ENCODE measurements around the gene ARSI. TPM values are rescaled to one million over a fixed set of nuclear protein-coding genes. Genes with fewer than 3 reads are reported as not detected.

The ARSI gene
- total RNA-seq, 4 donors from 2014 or later: 2.7 to 5.4 (median 3.9) TPM

- H3K27me3 ChIP-seq: no peaks in the 10 kb centered on the region
- WGBS: 73% methylated on average over 7 of the region's 7 CpGs
- H3K4me3 ChIP-seq: no peak overlapping the region
- H3K27ac ChIP-seq: no peak overlapping the region
- DNase-seq (ENCODE audit: low spot score in 2 of 2): no peak
- H3K9me3 ChIP-seq: no peaks in the 10 kb centered on the region
- no peaks in the 10 kb centered on the region for H3K36me3 ChIP-seq
- no peaks in the 10 kb centered on the region for H3K4me1 ChIP-seq
- TF ChIP-seq POLR2A (IDR thresholded peaks at IDR 0.05) (no peak), CTCF (IDR thresholded peaks at IDR 0.05) (no peak), POLR2AphosphoS5 (IDR thresholded peaks at IDR 0.05) (no peak), EP300 (IDR thresholded peaks at IDR 0.05) (no peak)
Observed at GRCh38 chr5:150254363-150254762, 48.3 kb downstream of the ARSI start.

GRCh38 chr5:150253416-150254208, 49.1 kb downstream of the ARSI start:
- Histone ChIP-seq H3K9me3 (no peaks in the 10 kb centered on the region), H3K27me3 (no peaks in the 10 kb centered on the region), H3K36me3 (no peaks in the 10 kb centered on the region), H3K27ac (no peak overlapping the region), H3K4me1 (no peaks in the 10 kb centered on the region), H3K4me3 (no peak overlapping the region)
- TF ChIP-seq EP300 (IDR thresholded peaks at IDR 0.05): no peak
- TF ChIP-seq POLR2A (IDR thresholded peaks at IDR 0.05): no peak
- no peak for TF ChIP-seq CTCF (IDR thresholded peaks at IDR 0.05)
- no peak for TF ChIP-seq POLR2AphosphoS5 (IDR thresholded peaks at IDR 0.05)
- no peak for DNase-seq (ENCODE audit: low spot score in 2 of 2)
- 92% methylated on average over 8 of the region's 10 CpGs for WGBS

- WGBS: 93% methylated on average over 6 of the region's 6 CpGs
- TF ChIP-seq CTCF (IDR thresholded peaks at IDR 0.05): no peak
- TF ChIP-seq EP300 (IDR thresholded peaks at IDR 0.05): no peak
- TF ChIP-seq POLR2A (IDR thresholded peaks at IDR 0.05): no peak
- no peak for TF ChIP-seq POLR2AphosphoS5 (IDR thresholded peaks at IDR 0.05)
Observed at GRCh38 chr5:150252489-150252888, 50.2 kb downstream of the ARSI start.

GRCh38 chr5:150251504-150251903, 51.2 kb downstream of the ARSI start:
- WGBS: 89% methylated on average over 7 of the region's 7 CpGs
- Histone ChIP-seq H3K9me3 (no peaks in the 10 kb centered on the region), H3K27me3 (no peaks in the 10 kb centered on the region), H3K36me3 (no peaks in the 10 kb centered on the region), H3K4me1 (no peaks in the 10 kb centered on the region), H3K27ac (no peak overlapping the region), H3K4me3 (no peak overlapping the region)
- DNase-seq (ENCODE audit: low spot score in 2 of 2): no peak
- TF ChIP-seq POLR2A (IDR thresholded peaks at IDR 0.05) (no peak), CTCF (IDR thresholded peaks at IDR 0.05) (no peak), POLR2AphosphoS5 (IDR thresholded peaks at IDR 0.05) (no peak), EP300 (IDR thresholded peaks at IDR 0.05) (no peak)

More at GRCh38 chr5:150252489-150252888, 50.2 kb downstream of the ARSI start:
- Histone ChIP-seq H3K27ac (no peak overlapping the region), H3K4me1 (no peaks in the 10 kb centered on the region), H3K4me3 (no peak overlapping the region), H3K9me3 (no peaks in the 10 kb centered on the region), H3K36me3 (no peaks in the 10 kb centered on the region), H3K27me3 (no peaks in the 10 kb centered on the region)
- DNase-seq (ENCODE audit: low spot score in 2 of 2): no peak

GRCh38 chr5:150249744-150250143, 53.0 kb downstream of the ARSI start:
- no peak for DNase-seq (ENCODE audit: low spot score in 2 of 2)
- H3K9me3 ChIP-seq: no peaks in the 10 kb centered on the region
- no peak overlapping the region for H3K4me3 ChIP-seq
- H3K27ac ChIP-seq: no peak overlapping the region
- no peaks in the 10 kb centered on the region for H3K27me3 ChIP-seq
- WGBS: 90% methylated on average over 5 of the region's 5 CpGs
- H3K36me3 ChIP-seq: no peaks in the 10 kb centered on the region
- TF ChIP-seq CTCF (IDR thresholded peaks at IDR 0.05) (no peak), EP300 (IDR thresholded peaks at IDR 0.05) (no peak), POLR2A (IDR thresholded peaks at IDR 0.05) (no peak), POLR2AphosphoS5 (IDR thresholded peaks at IDR 0.05) (no peak)
- H3K4me1 ChIP-seq: peaks cover 10% of the 10 kb centered on the region
